ENCODE data around the gene TTLL10. TPM values are rescaled to one million over a fixed set of nuclear protein-coding genes. Genes with fewer than 3 reads are reported as not detected.

Gene TTLL10
- total RNA-seq, 1 experiment from 2014 or later: 0.68 TPM

DNA sequence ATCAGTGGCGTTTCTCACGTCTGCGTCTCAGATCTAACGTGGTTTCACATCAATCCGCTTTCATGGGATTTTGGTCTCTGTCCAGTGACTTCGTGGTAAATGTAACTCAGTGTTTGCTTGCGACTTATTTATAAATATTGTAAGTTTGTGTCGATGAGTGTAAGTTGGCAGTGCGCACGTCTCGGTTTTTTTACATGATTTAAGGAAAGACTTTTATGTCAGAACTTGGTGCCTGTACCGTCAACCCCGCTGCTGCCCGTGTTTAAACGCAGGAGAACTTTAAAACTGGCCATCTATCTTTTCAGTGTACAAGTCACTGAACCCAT is 59.9 kb downstream of the TTLL10 start:
- Histone ChIP-seq H3K9me3 (ENCODE audit: control insufficient read depth, low read depth, low read length) (no peaks in the 10 kb centered on the region), H2BK15ac (ENCODE audit: low read depth, low read length) (no peak overlapping the region), H3K23ac (ENCODE audit: insufficient read length, low read depth, low read length) (no peak overlapping the region), H2AK5ac (ENCODE audit: insufficient read length, low read length) (no peak overlapping the region), H4K8ac (replicated peaks; ENCODE audit: insufficient read length, low read depth, low read length) (no peak overlapping the region), H3K56ac (ENCODE audit: insufficient read length, low read depth, low read length) (no peak overlapping the region), H2AFZ (ENCODE audit: low read length) (no peak overlapping the region), H4K91ac (ENCODE audit: insufficient read length, low read depth, low read length) (no peak overlapping the region), H3K27me3 (ENCODE audit: insufficient read depth, low read length) (no peaks in the 10 kb centered on the region), H3T11ph (ENCODE audit: low read length) (no peak overlapping the region), H3K9ac (ENCODE audit: extremely low read depth, insufficient read length, low read length) (no peak overlapping the region), H3K4me1 (ENCODE audit: insufficient read depth, low read length) (no peaks in the 10 kb centered on the region), H3K27ac (ENCODE audit: insufficient read length, low read depth, low read length) (no peak overlapping the region), H2BK12ac (ENCODE audit: insufficient read length, low read depth, low read length) (no peak overlapping the region), H2BK5ac (ENCODE audit: insufficient read length, low read length) (no peak overlapping the region), H3K79me1 (ENCODE audit: insufficient read depth, low read depth, low read length, poor library complexity, severe bottlenecking) (peaks cover 2% of the 10 kb centered on the region), H3K4ac (ENCODE audit: low read depth, low read length) (no peak overlapping the region), H3K23me2 (ENCODE audit: insufficient read length, low read depth, low read length, poor library complexity, severe bottlenecking) (peaks cover 6% of the 10 kb centered on the region), H4K5ac (ENCODE audit: insufficient read length, low read depth, low read length) (no peak overlapping the region), H3K18ac (ENCODE audit: insufficient read length, low read depth, low read length) (no peak overlapping the region), H3K14ac (ENCODE audit: insufficient read depth, low read length) (no peak overlapping the region), H2BK20ac (ENCODE audit: low read depth, low read length, poor library complexity, severe bottlenecking) (no peak overlapping the region), H2BK120ac (ENCODE audit: low read depth, low read length, poor library complexity, severe bottlenecking) (no peak overlapping the region), H3K79me2 (ENCODE audit: insufficient read depth, low read length) (peaks cover 2% of the 10 kb centered on the region; the same call in 1 of the 2 replicates), H4K20me1 (ENCODE audit: control insufficient read depth, insufficient read depth, insufficient read length) (no peaks in the 10 kb centered on the region), H3K4me2 (ENCODE audit: insufficient read depth, insufficient read length, low read length) (no peak overlapping the region)
- H3K4me1 Mint-ChIP-seq: peaks cover 15 to 25% of the 10 kb centered on the region in 2 experiments
- no peaks in the 10 kb centered on the region for H3K27me3 Mint-ChIP-seq (ENCODE audit: low read depth)
- H3K36me3 Mint-ChIP-seq (ENCODE audit: insufficient read depth in 1 of 3, low read depth in 3 of 3): peaks cover 17 to 30% (median 30%) of the 10 kb centered on the region in 3 experiments
- H3K9me3 Mint-ChIP-seq: peaks cover 0 to 4% of the 10 kb centered on the region in 2 experiments; a peak in 1 of 5 replicates
- H3K27ac Mint-ChIP-seq: no peak overlapping the region
- no CpG with 5 or more reads among the region's 15 CpGs for WGBS (ENCODE audit: extremely low coverage, insufficient read length, low lambda C conversion rate)
- H3K4me3 Mint-ChIP-seq: peak overlapping the region; percentile 51 to 70
- DNase-seq: no peak
- TF ChIP-seq, protein P1, sequence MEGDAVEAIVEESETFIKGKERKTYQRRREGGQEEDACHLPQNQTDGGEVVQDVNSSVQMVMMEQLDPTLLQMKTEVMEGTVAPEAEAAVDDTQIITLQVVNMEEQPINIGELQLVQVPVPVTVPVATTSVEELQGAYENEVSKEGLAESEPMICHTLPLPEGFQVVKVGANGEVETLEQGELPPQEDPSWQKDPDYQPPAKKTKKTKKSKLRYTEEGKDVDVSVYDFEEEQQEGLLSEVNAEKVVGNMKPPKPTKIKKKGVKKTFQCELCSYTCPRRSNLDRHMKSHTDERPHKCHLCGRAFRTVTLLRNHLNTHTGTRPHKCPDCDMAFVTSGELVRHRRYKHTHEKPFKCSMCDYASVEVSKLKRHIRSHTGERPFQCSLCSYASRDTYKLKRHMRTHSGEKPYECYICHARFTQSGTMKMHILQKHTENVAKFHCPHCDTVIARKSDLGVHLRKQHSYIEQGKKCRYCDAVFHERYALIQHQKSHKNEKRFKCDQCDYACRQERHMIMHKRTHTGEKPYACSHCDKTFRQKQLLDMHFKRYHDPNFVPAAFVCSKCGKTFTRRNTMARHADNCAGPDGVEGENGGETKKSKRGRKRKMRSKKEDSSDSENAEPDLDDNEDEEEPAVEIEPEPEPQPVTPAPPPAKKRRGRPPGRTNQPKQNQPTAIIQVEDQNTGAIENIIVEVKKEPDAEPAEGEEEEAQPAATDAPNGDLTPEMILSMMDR (conservative IDR thresholded peaks at IDR 0.05): no peak

Data from H9 (cell line).